IPS-18c (cell line): ENCODE measurements around the gene EYA4.
"Not testable (repeated sequence)": the region's sequence is repeated elsewhere in the genome, so short reads cannot be mapped to it uniquely, and the experiment has no call there.

Source experiments
- H3K4me3 ChIP-seq: 2 replicates; pipeline ENCODE4 v1.7.0; 2013; ENCODE audit warnings: low read depth, mild to moderate bottlenecking, low read length, moderate library complexity; ENCODE audit not compliant: insufficient read depth
- H3K9me3 ChIP-seq: one replicate; pipeline ENCODE4 v1.6.1; 2013; ENCODE audit warnings: mild to moderate bottlenecking, low read length, moderate library complexity; ENCODE audit not compliant: control insufficient read depth, insufficient read depth

Gene EYA4

GRCh38 chr6:133548423-133549159 is 307.4 kb downstream of the EYA4 start:
- H3K4me3 ChIP-seq = no peak overlapping the region
- H3K9me3 ChIP-seq = no peaks in the 10 kb centered on the region

GRCh38 chr6:133549371-133549801 is 308.2 kb downstream of the EYA4 start:
- Histone ChIP-seq H3K9me3 (no peaks in the 10 kb centered on the region), H3K4me3 (no peak overlapping the region)

DNA sequence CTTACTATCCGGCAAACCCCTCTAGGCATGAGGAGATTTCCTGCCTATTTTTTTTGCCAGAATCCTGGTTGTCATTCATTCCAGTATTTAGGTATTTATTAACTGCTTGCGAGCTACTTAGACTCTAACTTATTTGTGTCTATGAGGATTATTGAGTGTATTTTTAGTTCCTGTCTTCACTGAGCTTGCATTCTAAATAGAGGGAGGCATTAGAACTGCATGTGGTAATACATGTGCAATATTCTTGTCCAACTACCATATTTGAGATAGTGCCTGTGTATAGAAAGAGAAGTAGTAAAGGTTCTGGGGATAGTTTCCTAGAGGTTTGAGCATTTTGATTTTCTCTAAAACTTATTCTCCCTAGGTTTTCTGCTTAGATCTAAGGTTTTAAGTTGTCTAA is 308.9 kb downstream of the EYA4 start:
- no peak overlapping the region for H3K4me3 ChIP-seq
- H3K9me3 ChIP-seq = no peaks in the 10 kb centered on the region

- no peaks in the 10 kb centered on the region for H3K9me3 ChIP-seq
- H3K4me3 ChIP-seq = no peak overlapping the region
Observed at GRCh38 chr6:133551436-133551835, 310.3 kb downstream of the EYA4 start.

DNA sequence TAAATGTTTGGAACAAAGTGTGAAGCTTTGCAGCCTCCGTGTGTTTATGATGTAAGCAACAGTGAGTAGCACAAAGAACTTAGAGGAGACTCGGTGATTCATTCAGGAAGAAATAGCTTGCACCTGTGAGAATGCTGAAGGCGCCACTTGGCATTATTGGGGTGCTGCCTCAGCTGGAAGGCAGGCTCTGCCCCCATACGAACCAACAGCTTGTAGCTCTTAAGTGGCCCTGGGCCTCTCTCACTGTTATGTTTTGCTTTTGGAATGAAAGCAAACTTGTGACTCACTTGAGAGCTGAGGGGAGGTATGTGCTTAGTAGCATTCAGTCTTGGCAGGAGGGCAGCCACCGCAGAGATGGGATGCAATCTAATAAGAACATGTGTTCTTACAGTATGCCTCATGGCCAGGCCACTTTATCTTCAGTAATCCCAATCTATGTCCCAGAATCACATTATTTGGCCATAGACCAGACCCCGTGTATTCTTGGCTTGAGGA is 310.7 kb downstream of the EYA4 start:
- H3K9me3 ChIP-seq = no peaks in the 10 kb centered on the region
- H3K4me3 ChIP-seq = no peak overlapping the region

GRCh38 chr6:133553652-133554051 is 312.5 kb downstream of the EYA4 start:
- Histone ChIP-seq H3K9me3 (peaks cover 4% of the 10 kb centered on the region), H3K4me3 (no peak overlapping the region)

GRCh38 chr6:133554121-133554520 is 313.0 kb downstream of the EYA4 start:
- H3K4me3 ChIP-seq, H3K9me3 ChIP-seq: not testable (repeated sequence)

- Histone ChIP-seq H3K4me3 (no peak overlapping the region), H3K9me3 (peaks cover 7% of the 10 kb centered on the region)
Observed at GRCh38 chr6:133555685-133556084, 314.5 kb downstream of the EYA4 start.

DNA sequence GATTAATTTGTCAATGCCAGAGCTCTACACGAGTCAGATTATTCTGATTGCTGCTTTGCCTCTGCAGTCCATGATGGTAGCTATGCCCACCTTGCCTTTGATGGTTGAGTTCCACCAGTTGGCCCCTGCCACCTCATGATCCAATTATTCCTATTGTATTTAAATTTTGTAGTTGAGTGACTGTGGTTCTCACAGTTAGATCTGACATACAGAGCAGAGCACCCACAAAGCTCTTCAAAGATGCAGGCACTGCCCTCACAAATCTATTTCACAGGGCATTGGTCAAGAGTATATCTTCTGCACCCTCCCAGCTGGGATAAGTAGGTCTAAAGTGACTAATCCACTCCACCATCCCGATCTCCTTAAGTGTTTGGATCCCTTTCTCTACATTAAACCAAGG is 318.8 kb downstream of the EYA4 start:
- H3K9me3 ChIP-seq = peaks cover 7% of the 10 kb centered on the region

GRCh38 chr6:133567636-133568035 is 326.5 kb downstream of the EYA4 start:
- no peak overlapping the region for H3K4me3 ChIP-seq

More for the DNA sequence above, 318.8 kb downstream of the EYA4 start:
- no peak overlapping the region for H3K4me3 ChIP-seq

GRCh38 chr6:133568970-133569889 is 328.1 kb downstream of the EYA4 start:
- Histone ChIP-seq H3K4me3 (peak overlapping the region; percentile 10; the same call in 1 of the 2 replicates), H3K9me3 (no peaks in the 10 kb centered on the region)

More at GRCh38 chr6:133567636-133568035, 326.5 kb downstream of the EYA4 start:
- no peaks in the 10 kb centered on the region for H3K9me3 ChIP-seq

DNA sequence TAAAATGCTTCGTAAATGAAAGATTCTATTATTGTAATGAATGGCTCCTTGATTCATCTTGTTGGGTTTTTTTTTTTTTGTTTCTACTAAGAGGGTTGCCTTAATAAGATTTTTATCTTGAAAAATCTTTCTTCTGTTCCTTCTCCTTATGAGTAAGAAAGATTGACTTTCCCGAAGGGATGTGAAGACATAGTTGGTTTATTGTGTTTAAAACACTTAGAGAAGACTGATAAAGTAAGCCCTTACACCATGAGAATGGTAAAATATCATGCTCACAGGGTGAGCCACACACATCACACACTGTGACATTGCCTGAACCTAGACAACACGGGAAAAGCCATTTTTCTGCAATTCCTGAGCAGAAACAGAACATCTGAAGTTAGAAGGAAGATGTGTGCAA is 330.5 kb downstream of the EYA4 start:
- H3K4me3 ChIP-seq = no peak overlapping the region
- no peaks in the 10 kb centered on the region for H3K9me3 ChIP-seq

DNA sequence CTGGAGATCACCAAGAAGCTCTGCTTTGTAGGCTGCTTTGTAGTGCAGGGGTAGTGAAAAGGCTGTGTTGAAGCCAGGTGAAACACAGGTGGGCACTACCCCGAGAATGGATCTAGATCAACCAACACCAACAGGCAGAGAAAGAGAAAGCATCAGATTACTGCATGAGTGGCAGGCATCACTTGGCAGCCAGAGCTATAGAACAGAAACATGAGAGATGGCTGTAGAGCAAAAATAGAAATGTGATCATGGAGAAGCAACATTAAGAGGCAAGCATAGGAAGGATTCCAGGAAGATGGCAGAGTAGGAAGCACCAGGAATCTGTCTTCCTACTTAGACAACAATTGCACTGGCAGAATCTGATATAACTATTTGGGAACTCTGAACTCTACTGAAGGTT is 336.7 kb downstream of the EYA4 start:
- Histone ChIP-seq H3K9me3 (peaks cover 2% of the 10 kb centered on the region), H3K4me3 (no peak overlapping the region)
